B cell (primary cell): ENCODE results near the gene MRPS11.

Source experiments
- EZH2 ChIP-seq: IDR thresholded peaks from 2 replicates; pipeline ENCODE4 v1.6.1; 2012; ENCODE audit warnings: borderline replicate concordance, low read depth, mild to moderate bottlenecking, moderate library complexity, low read length; ENCODE audit not compliant: insufficient read depth, poor library complexity, severe bottlenecking
- TF ChIP-seq, protein P1 (sequence below): fragments of 200-600 bp; IDR thresholded peaks from one replicate; pipeline ENCODE4 v1.8.0; 2022; ENCODE audit warnings: antibody characterized with exemption, mild to moderate bottlenecking

DNA sequence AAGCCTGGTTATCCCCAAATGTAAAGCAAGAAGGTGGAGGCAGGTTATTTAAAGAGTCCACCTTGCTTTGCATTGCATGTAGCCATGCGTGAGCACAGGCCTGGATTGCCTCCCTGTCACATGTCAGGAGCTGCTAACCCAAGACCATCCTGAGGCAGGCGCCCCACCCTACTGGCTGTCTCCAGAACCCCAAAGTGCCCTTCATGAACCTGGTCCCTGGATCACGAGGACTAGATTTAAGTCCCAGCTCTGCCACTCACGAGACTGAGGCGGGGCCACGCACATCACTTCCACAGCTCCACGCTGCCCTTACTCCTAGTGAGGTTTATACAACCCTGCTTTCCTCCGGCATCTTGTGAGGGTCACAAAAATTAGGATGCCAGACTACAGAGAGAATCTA is 17.9 kb upstream of the MRPS11 start:
- TF ChIP-seq, protein P1, sequence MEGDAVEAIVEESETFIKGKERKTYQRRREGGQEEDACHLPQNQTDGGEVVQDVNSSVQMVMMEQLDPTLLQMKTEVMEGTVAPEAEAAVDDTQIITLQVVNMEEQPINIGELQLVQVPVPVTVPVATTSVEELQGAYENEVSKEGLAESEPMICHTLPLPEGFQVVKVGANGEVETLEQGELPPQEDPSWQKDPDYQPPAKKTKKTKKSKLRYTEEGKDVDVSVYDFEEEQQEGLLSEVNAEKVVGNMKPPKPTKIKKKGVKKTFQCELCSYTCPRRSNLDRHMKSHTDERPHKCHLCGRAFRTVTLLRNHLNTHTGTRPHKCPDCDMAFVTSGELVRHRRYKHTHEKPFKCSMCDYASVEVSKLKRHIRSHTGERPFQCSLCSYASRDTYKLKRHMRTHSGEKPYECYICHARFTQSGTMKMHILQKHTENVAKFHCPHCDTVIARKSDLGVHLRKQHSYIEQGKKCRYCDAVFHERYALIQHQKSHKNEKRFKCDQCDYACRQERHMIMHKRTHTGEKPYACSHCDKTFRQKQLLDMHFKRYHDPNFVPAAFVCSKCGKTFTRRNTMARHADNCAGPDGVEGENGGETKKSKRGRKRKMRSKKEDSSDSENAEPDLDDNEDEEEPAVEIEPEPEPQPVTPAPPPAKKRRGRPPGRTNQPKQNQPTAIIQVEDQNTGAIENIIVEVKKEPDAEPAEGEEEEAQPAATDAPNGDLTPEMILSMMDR = no peak
- no peak for TF ChIP-seq EZH2
